Coronary artery (tissue), 2 donors: ENCODE results near the gene SPTBN1.
"Not testable (repeated sequence)": the region's sequence is repeated elsewhere in the genome, so short reads cannot be mapped to it uniquely, and the experiment has no call there.

ENCODE experiments used
- DNase-seq: peaks from one replicate; pipeline ENCODE4 v3.0.0-alpha.2; 2017; ENCODE audit warnings: low spot score
- H3K27ac ChIP-seq, 2 donors: fragments of 200-600 bp; sonication (generic); one replicate each; pipeline ENCODE4 v1.5.1; 2016 to 2019
- H3K4me3 ChIP-seq: fragments of 200-600 bp; sonication (generic); 2 replicates; pipeline ENCODE4 v1.5.1; 2016; ENCODE audit warnings: mild to moderate bottlenecking, moderate library complexity
- CTCF ChIP-seq: fragments of 200-600 bp; sonication (generic); IDR thresholded peaks from one replicate; pipeline ENCODE4 v1.5.1; 2019; ENCODE audit warnings: antibody characterized with exemption

SPTBN1 gene

GRCh38 chr2:54477896-54478295 lies 21.8 kb downstream of the SPTBN1 start:
- no peak for DNase-seq

GRCh38 chr2:54478899-54479298 lies 22.8 kb downstream of the SPTBN1 start:
- peak overlapping the region in 1 of 2 donors; percentile 13 for H3K27ac ChIP-seq
- DNase-seq = no peak
- no peak for TF ChIP-seq CTCF

More at GRCh38 chr2:54477896-54478295, 21.8 kb downstream of the SPTBN1 start:
- Histone ChIP-seq H3K4me3 (no peak overlapping the region), H3K27ac (no peak overlapping the region)
- no peak for TF ChIP-seq CTCF

GRCh38 chr2:54479424-54479823 lies 23.3 kb downstream of the SPTBN1 start:
- no peak for TF ChIP-seq CTCF
- H3K27ac ChIP-seq = peak overlapping the region in 1 of 2 donors; percentile 13
- no peak overlapping the region for H3K4me3 ChIP-seq
- DNase-seq = no peak

More at GRCh38 chr2:54478899-54479298, 22.8 kb downstream of the SPTBN1 start:
- no peak overlapping the region for H3K4me3 ChIP-seq

DNA sequence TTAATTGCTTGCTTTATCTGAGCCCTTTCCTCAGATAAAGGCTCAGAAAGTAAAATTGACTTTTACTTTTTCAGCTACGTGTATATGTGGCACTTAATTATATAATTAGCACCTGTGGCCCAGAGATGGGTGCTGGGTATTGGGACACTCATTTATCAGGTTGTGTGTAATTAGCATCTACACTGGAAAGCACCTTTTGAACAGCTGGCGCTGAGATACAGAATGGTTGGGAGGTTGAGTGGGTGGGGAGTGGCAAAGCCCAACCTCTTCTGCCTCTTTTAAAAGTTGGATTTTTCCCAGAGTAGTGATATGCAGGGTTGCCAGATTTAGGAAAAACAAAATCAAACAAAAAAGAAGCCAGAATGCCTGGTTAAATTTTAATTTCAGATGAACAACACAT lies 23.9 kb downstream of the SPTBN1 start:
- no peak overlapping the region for H3K4me3 ChIP-seq
- H3K27ac ChIP-seq = peak overlapping the region in 1 of 2 donors; percentile 42
- no peak for TF ChIP-seq CTCF
- DNase-seq = no peak

- no peak for TF ChIP-seq CTCF
- Histone ChIP-seq H3K4me3 (no peak overlapping the region), H3K27ac (peak overlapping the region in 1 of 2 donors; percentile 25)
- DNase-seq = no peak
Observed at GRCh38 chr2:54481686-54482085, 25.6 kb downstream of the SPTBN1 start.

DNA sequence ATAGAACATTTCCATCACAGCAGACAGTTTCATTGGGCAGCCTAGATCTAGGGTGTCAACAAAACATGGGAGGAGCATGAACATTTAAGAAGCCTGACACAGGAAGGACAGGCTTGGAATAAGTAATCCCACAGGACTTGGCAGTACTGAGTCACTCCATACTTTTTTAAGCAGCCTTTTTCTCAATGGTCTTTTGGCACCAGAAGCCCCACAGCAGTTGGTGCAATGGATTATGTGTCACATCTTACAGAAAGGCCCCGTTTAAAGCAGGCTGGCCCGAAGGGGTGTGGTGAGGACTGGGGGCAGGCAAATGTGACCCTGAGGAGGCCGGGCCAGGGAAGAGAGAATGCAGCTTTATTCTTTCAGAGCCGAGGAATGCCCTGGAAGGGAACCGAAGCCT lies 26.6 kb downstream of the SPTBN1 start:
- TF ChIP-seq CTCF = no peak
- Histone ChIP-seq H3K27ac (peak overlapping the region; percentile 47 to 71), H3K4me3 (peak overlapping the region; percentile 45)
- DNase-seq = peak; percentile 88

GRCh38 chr2:54483426-54483825 lies 27.3 kb downstream of the SPTBN1 start:
- TF ChIP-seq CTCF = no peak
- Histone ChIP-seq H3K4me3 (peak overlapping the region; percentile 45), H3K27ac (peak overlapping the region; percentile 47 to 71)
- DNase-seq = no peak

DNA sequence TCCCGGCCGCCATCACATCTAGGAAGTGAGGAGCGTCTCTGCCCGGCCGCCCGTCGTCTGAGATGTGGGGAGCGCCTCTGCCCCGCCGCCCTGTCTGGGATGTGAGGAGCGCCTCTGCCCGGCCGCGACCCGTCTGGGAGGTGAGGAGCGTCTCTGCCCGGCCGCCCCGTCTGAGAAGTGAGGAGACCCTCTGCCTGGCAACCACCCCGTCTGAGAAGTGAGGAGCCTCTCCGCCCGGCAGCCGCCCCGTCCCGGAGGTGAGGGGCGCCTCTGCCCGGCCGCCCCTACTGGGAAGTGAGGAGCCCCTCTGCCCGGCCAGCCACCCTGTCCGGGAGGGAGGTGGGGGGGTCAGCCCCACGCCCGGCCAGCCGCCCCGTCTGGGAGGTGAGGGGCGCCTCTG lies 29.6 kb downstream of the SPTBN1 start:
- not testable (repeated sequence) for H3K27ac ChIP-seq

More for the DNA sequence above, 29.6 kb downstream of the SPTBN1 start:
- not testable (repeated sequence) for H3K4me3 ChIP-seq, DNase-seq
